MM.1S (cell line): ENCODE measurements around the gene SLC23A2.
"Not testable (repeated sequence)": the region's sequence is repeated elsewhere in the genome, so short reads cannot be mapped to it uniquely, and the experiment has no call there.

Experiments used
- CTCF ChIP-seq: fragments of 300-600 bp; sonication (generic); IDR thresholded peaks from 2 replicates; pipeline ENCODE4 v1.5.1; 2016; ENCODE audit warnings: antibody characterized with exemption, low read length, mixed read lengths
- EZH2phosphoT487 ChIP-seq: fragments of 300-600 bp; sonication (generic); IDR thresholded peaks from 2 replicates; pipeline ENCODE4 v1.6.1; 2018; ENCODE audit warnings: antibody characterized with exemption, low read length

- not testable (repeated sequence) for TF ChIP-seq CTCF, EZH2phosphoT487
Measured at GRCh38 chr20:5023171-5023570, 21.9 kb upstream of the SLC23A2 start.
